VCaP (cell line): Measurements from ENCODE around the gene HGD.

ENCODE experiments used
- H3K27ac ChIP-seq: fragments of 450-650 bp; 2 replicates; pipeline ENCODE4 v1.5.1; 2017
- CTCF ChIP-seq: fragments of 450-650 bp; conservative IDR thresholded peaks from 2 replicates; pipeline ENCODE4 v1.5.1; 2017; ENCODE audit warnings: mild to moderate bottlenecking, moderate library complexity

Gene HGD

GRCh38 chr3:120706950-120707349, 24.9 kb upstream of the HGD start:
- peak overlapping the region; percentile 57 for H3K27ac ChIP-seq
- no peak for TF ChIP-seq CTCF

- H3K27ac ChIP-seq, result peak overlapping the region; percentile 57
- TF ChIP-seq CTCF, result no peak
These were observed 24.0 kb upstream of the HGD start for GRCh38 chr3:120705884-120706582.

DNA sequence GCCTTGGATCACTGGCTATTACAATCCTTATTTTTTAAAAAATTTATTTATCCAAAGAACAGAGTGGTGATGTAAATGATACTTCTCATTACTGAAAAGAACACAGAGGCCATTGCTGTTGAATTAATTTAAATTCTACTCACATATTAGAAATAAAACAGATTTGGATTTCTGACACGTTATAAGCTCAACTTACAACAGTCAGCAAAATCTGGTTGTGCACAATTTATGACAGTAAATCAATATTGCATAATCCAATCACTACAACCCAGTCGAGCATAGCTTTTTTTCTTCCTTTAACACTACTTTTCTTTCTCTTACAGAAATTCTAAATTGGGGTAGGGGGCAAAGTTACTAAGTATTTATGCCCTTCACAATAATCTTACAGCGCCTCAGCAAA, 17.3 kb upstream of the HGD start:
- no peak overlapping the region for H3K27ac ChIP-seq
- TF ChIP-seq CTCF, result no peak

DNA sequence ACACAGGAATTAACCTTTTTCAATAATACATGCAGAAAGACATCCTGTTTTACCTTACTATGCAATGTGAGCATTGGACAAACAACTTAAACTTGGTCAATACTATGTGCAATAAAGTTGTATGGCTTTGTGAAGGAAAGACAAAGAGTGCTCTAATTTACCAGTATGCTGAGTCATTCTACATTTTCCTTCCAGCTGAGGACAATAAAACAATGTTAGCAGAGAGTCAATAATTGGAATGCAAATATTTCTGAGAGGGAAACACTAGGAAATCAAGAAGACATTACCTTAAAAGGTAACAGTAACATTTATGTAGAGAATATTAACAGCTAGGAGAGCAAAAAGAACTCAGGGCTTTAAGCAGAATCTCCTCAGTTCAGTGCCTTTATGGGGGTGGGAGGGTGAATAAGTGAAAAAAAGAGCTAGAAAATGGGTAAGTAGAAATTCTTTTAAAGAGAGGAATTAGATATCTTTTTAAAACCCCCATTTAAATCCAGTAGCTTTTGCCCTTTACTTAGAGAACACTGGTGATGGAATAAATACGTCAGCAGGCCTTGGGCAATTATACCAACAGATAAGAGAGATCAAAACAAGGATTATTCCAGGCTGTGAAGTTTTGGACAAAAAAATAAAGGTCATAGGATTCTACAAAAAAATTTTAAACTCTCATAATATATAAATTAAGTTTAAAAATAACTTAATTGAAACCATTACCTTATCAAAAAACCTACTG, 11.6 kb upstream of the HGD start:
- peak overlapping the region; percentile 83 for H3K27ac ChIP-seq
- TF ChIP-seq CTCF, result no peak

- no peak for TF ChIP-seq CTCF
- H3K27ac ChIP-seq, result peak overlapping the region; percentile 69
These were observed 7.4 kb upstream of the HGD start for GRCh38 chr3:120689395-120689794.

DNA sequence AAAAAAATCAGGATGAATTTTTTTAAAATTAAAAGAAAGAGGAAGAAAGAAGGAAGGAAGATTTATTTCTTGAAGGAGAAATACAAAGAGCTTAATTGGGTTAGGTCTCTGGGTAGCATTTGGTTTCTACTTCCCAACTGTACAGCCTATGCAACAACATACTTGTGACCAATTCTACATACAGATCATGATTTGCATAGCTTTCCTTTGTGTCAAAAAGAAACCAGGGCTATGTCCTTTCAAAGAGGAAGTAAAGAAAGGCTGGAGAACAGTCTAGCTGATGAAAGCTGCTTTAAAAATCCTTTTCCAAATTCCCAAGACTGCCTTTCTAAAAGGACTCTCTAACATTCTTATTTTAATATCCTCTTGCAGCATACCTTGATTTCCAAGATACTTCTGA, 6.1 kb upstream of the HGD start:
- no peak for TF ChIP-seq CTCF
- H3K27ac ChIP-seq, result peak overlapping the region; percentile 69

DNA sequence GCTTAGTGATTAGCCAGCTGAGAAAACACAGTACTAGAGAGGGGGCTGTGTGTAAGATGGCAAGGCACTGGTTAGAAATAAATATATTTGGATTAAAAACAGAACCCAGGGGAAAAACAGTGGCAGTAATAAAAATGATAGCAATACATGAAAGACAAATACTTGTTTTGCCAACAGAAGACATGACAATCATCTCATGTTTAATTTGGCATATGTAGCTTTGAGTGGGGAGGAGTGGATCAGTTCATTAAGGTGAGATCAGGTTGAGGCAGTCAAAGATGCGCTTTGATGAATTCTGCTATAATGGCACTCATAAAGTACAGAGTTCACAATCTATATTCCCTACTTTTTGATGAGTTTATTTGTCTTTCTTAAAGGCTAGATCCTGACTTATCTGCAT, 3.4 kb upstream of the HGD start:
- peak overlapping the region; percentile 100 for H3K27ac ChIP-seq
- TF ChIP-seq CTCF, result no peak
